Hepatocyte (in vitro differentiated cells): ENCODE measurements around the gene MYZAP. TPM values are rescaled to one million over a fixed set of nuclear protein-coding genes. Genes with fewer than 3 reads are reported as not detected.

Experiments used
- DNase-seq: peaks from one replicate; pipeline ENCODE4 v3.0.0-alpha.2; 2016; ENCODE audit warnings: low spot score
- H2AFZ ChIP-seq: fragments of 200-600 bp; sonication (generic); 2 replicates; pipeline ENCODE4 v1.6.0; 2016; ENCODE audit warnings: antibody characterized with exemption, mild to moderate bottlenecking
- H3K27ac ChIP-seq: fragments of 200-600 bp; sonication (generic); 2 replicates; pipeline ENCODE4 v1.5.1; 2016; ENCODE audit warnings: mild to moderate bottlenecking
- H3K27me3 ChIP-seq: fragments of 200-600 bp; sonication (generic); 2 replicates; pipeline ENCODE4 v1.6.1; 2016
- H3K36me3 ChIP-seq: fragments of 200-600 bp; sonication (generic); replicated peaks from 2 replicates; pipeline ENCODE4 v1.5.1; 2016; ENCODE audit warnings: low read depth; ENCODE audit not compliant: insufficient read depth
- H3K4me1 ChIP-seq: fragments of 200-600 bp; sonication (generic); 2 replicates; pipeline ENCODE4 v1.5.1; 2016; ENCODE audit warnings: mild to moderate bottlenecking, moderate library complexity; ENCODE audit not compliant: insufficient read depth
- H3K4me2 ChIP-seq: fragments of 200-600 bp; sonication (generic); 2 replicates; pipeline ENCODE4 v1.6.0; 2016
- H3K4me3 ChIP-seq: fragments of 200-600 bp; sonication (generic); 2 replicates; pipeline ENCODE4 v1.5.1; 2016; ENCODE audit warnings: mild to moderate bottlenecking
- H3K79me2 ChIP-seq: fragments of 200-600 bp; sonication (generic); 2 replicates; pipeline ENCODE4 v1.6.0; 2017; ENCODE audit warnings: mild to moderate bottlenecking
- H3K9me2 ChIP-seq: fragments of 200-600 bp; sonication (generic); replicated peaks from 2 replicates; pipeline ENCODE4 v1.6.0; 2017; ENCODE audit warnings: mild to moderate bottlenecking; ENCODE audit not compliant: insufficient read depth
- H3K9me3 ChIP-seq: fragments of 200-600 bp; sonication (generic); 2 replicates; pipeline ENCODE4 v1.5.1; 2016; ENCODE audit warnings: low read depth, mild to moderate bottlenecking
- H4K20me1 ChIP-seq: fragments of 200-600 bp; sonication (generic); 2 replicates; pipeline ENCODE4 v1.6.0; 2016; ENCODE audit warnings: mild to moderate bottlenecking; ENCODE audit not compliant: insufficient read depth, poor library complexity, severe bottlenecking
- CTCF ChIP-seq: fragments of 200-600 bp; sonication (generic); IDR thresholded peaks from 2 replicates; pipeline ENCODE4 v1.5.1; 2016; ENCODE audit warnings: antibody characterized with exemption, mild to moderate bottlenecking; ENCODE audit not compliant: poor library complexity
- EZH2 ChIP-seq: fragments of 200-600 bp; sonication (generic); IDR thresholded peaks from 2 replicates; pipeline ENCODE4 v1.6.1; 2016; ENCODE audit warnings: antibody characterized with exemption, mild to moderate bottlenecking, borderline replicate concordance
- EZH2phosphoT487 ChIP-seq: fragments of 200-600 bp; sonication (generic); IDR thresholded peaks from one replicate; pipeline ENCODE4 v1.6.1; 2018; ENCODE audit warnings: antibody characterized with exemption, mild to moderate bottlenecking, low read depth, moderate library complexity; ENCODE audit not compliant: unreplicated experiment, severe bottlenecking
- WGBS: methylation state at CpG from one replicate; pipeline ENCODE4 v1.1.6; 2016; ENCODE audit warnings: low lambda C conversion rate; ENCODE audit errors: missing lambda C conversion rate; 5-methylcytosine and 5-hydroxymethylcytosine counted together
- polyA plus RNA-seq: library from polyadenylated mRNA; unstranded; fragments of >200 nt; fragmentation: Nextera tagmentation; extraction: Ambion mirVana; gene quantifications from 2 replicates; pipeline ENCODE4 v1.2.1, GENCODE V29; 2016
- total RNA-seq: library from RNA; depleted of rRNA; stranded (reverse); fragments of >200 nt; gene quantifications from 2 replicates; pipeline ENCODE4 v1.2.3, GENCODE V29; 2014

MYZAP gene
- total and polyA plus RNA-seq, 2 experiments from 2014 or later, result 12.0 to 15.5 TPM

GRCh38 chr15:57586661-57587424 lies 4.9 kb upstream of the MYZAP start:
- no peak for TF ChIP-seq EZH2
- no peak for TF ChIP-seq CTCF
- TF ChIP-seq EZH2phosphoT487, result no peak

DNA sequence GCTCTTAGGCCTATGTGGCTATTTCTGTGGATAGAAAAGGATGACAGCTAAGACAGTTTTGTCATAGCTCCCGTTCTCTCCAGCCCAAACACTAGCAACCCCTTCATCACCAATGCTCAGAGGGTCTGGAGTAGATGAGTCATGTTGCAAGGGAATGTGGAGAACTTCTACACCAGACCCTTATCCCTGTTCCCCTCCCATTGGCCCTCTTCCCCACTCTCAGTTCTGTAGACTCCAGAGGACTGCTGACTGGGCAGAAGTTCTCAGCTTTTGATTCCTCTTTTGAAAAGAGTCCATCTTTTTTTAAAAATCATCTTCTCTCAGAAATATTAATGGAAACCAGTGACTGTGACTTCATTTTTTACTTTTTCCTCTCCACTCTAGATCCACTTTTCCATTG lies 2.4 kb upstream of the MYZAP start:
- 81% methylated on average over 1 of the region's 1 CpG for WGBS
- no peaks in the 10 kb centered on the region for H4K20me1 ChIP-seq
- DNase-seq, result no peak
- TF ChIP-seq CTCF, result no peak
- TF ChIP-seq EZH2phosphoT487, result no peak
- TF ChIP-seq EZH2, result no peak
- H3K4me3 ChIP-seq, result no peak overlapping the region
- no peak overlapping the region for H2AFZ ChIP-seq
- H3K4me1 ChIP-seq, result peaks cover 17% of the 10 kb centered on the region
- peak overlapping the region; percentile 43 for H3K27ac ChIP-seq
- no peaks in the 10 kb centered on the region for H3K9me2 ChIP-seq
- H3K36me3 ChIP-seq, result no peaks in the 10 kb centered on the region
- H3K9me3 ChIP-seq, result no peaks in the 10 kb centered on the region
- H3K4me2 ChIP-seq, result no peak overlapping the region
- peaks cover 21% of the 10 kb centered on the region for H3K79me2 ChIP-seq
- H3K27me3 ChIP-seq, result no peaks in the 10 kb centered on the region

More at GRCh38 chr15:57586661-57587424, 4.9 kb upstream of the MYZAP start:
- no peaks in the 10 kb centered on the region for H3K9me2 ChIP-seq
- H3K79me2 ChIP-seq, result no peaks in the 10 kb centered on the region
- no peak overlapping the region for H3K4me2 ChIP-seq
- no peaks in the 10 kb centered on the region for H3K27me3 ChIP-seq
- WGBS, result 82% methylated on average over 6 of the region's 6 CpGs
- no peaks in the 10 kb centered on the region for H3K36me3 ChIP-seq
- H3K4me3 ChIP-seq, result no peak overlapping the region
- peaks cover 15% of the 10 kb centered on the region for H3K9me3 ChIP-seq
- H2AFZ ChIP-seq, result no peak overlapping the region
- no peak overlapping the region for H3K27ac ChIP-seq
- H4K20me1 ChIP-seq, result no peaks in the 10 kb centered on the region
- no peak for DNase-seq
- peaks cover 18% of the 10 kb centered on the region for H3K4me1 ChIP-seq

- Histone ChIP-seq H3K4me3 (no peak overlapping the region), H3K27ac (peak overlapping the region; percentile 43), H3K79me2 (peaks cover 26% of the 10 kb centered on the region), H3K36me3 (no peaks in the 10 kb centered on the region), H3K27me3 (no peaks in the 10 kb centered on the region), H2AFZ (no peak overlapping the region), H3K4me1 (peaks cover 17% of the 10 kb centered on the region), H4K20me1 (no peaks in the 10 kb centered on the region), H3K9me2 (no peaks in the 10 kb centered on the region), H3K4me2 (no peak overlapping the region), H3K9me3 (no peaks in the 10 kb centered on the region)
- TF ChIP-seq EZH2, result no peak
- TF ChIP-seq CTCF, result no peak
- no peak for TF ChIP-seq EZH2phosphoT487
- 78% methylated on average over 2 of the region's 2 CpGs for WGBS
- DNase-seq, result no peak
Observed at GRCh38 chr15:57589754-57590153, 1.9 kb upstream of the MYZAP start.
